Activated naive CD4-positive, alpha-beta T cell treated with anti-CD3 and anti-CD28 coated beads, Interleukin-2, amount 50 U/mL, for 24 hours (primary cell): ENCODE measurements around the gene RFX2.
"Not testable (repeated sequence)": the region's sequence is repeated elsewhere in the genome, so short reads cannot be mapped to it uniquely, and the experiment has no call there.

ENCODE experiments used
- H3K27ac Mint-ChIP-seq: one replicate; pipeline ENCODE4 v1.8.0; 2021; ENCODE audit warnings: mild to moderate bottlenecking, mixed read lengths
- H3K27me3 Mint-ChIP-seq: one replicate; pipeline ENCODE4 v1.8.0; 2021; ENCODE audit warnings: mixed read lengths
- H3K36me3 Mint-ChIP-seq: one replicate; pipeline ENCODE4 v1.8.0; 2021; ENCODE audit warnings: mixed read lengths
- H3K4me1 Mint-ChIP-seq: one replicate; pipeline ENCODE4 v1.8.0; 2021; ENCODE audit warnings: mixed read lengths
- H3K4me3 Mint-ChIP-seq: one replicate; pipeline ENCODE4 v1.8.0; 2021; ENCODE audit warnings: mild to moderate bottlenecking, mixed read lengths
- H3K9me3 Mint-ChIP-seq: one replicate; pipeline ENCODE4 v1.8.0; 2021; ENCODE audit warnings: mixed read lengths

RFX2 gene

DNA sequence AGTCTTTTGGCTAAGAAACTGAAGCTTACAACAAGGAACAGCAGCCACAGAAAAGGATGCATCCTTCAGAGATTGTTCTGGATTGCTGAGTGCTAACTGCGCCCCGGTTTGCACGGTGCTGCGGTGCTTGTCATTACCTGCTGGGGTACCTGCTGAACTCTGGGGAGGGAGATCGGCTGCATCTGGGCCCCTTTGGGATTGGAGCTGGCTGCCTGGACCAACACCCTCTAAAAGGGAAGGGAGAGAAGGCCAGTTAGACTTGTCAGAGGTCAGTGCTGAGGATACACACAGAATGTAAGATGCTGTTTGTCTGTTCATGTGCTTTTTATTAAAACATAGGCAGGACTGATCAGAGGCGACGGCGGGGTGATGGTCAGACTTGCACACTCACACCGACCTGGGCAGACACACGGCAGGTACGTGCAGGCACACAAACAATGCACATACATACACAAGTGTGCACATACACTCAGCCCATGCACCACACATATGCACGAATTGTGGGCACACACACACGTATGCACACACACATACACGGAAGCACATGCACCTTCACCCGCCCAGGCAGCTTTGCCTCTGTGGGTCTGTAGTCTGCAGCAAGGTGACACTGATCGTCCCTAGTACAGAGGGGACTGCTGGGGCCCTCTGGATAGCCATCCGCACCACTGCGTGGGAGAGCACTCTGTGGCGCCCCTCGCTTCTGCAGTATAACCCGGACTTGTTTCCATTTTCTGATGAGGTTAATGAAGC is 66.1 kb downstream of the RFX2 start:
- no peaks in the 10 kb centered on the region for H3K27me3 Mint-ChIP-seq
- H3K4me1 Mint-ChIP-seq: peaks cover 5% of the 10 kb centered on the region
- no peak overlapping the region for H3K4me3 Mint-ChIP-seq
- no peak overlapping the region for H3K27ac Mint-ChIP-seq
- no peaks in the 10 kb centered on the region for H3K36me3 Mint-ChIP-seq
- H3K9me3 Mint-ChIP-seq: no peaks in the 10 kb centered on the region

DNA sequence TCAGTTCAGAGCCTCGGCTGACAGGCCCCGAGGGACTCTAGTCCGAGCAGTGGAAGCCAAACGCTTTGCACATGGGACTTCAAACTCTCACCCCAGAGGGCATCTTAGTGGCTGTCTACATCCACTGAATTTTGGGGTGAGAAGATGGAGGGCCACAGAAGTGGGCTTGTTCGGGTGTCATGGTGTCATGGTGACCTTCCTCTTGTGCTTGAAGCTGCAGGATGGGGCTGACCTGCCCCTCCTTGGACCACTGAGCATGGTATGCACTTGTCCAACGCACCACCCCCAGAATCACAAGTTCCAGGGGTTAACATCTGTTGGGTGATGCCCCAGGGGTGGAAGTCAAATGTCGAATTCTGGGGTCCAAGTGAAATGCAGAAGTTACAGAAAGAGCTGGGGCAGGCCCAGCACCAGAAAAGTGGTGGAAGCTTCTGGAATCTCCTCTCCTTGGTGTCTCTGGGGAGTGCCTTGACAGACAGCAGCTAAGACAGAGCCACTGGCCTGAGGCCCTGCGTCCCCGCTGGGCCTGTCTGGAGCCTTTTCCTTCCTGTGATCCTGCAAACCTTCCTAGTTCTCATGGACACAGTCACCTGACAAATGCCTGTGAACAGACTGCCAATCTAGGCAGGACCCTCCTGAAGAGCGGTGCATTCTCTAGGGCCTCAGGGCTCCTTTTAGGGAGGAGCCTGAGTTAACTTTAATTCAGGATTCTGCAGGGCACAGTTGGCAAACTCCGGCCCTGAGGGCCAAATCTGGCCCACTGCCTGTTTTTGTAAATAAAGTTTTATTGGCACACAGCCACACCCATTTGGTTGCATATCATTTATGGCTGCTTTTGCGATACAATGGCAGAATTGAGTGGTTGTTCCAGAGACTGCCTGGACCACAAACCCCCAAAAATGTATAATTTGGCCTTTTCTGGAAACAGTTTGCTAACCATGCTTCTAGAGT is 67.2 kb downstream of the RFX2 start:
- no peak overlapping the region for H3K27ac Mint-ChIP-seq
- no peaks in the 10 kb centered on the region for H3K4me1 Mint-ChIP-seq
- no peaks in the 10 kb centered on the region for H3K27me3 Mint-ChIP-seq
- H3K36me3 Mint-ChIP-seq: peaks cover 2% of the 10 kb centered on the region
- no peaks in the 10 kb centered on the region for H3K9me3 Mint-ChIP-seq
- no peak overlapping the region for H3K4me3 Mint-ChIP-seq

DNA sequence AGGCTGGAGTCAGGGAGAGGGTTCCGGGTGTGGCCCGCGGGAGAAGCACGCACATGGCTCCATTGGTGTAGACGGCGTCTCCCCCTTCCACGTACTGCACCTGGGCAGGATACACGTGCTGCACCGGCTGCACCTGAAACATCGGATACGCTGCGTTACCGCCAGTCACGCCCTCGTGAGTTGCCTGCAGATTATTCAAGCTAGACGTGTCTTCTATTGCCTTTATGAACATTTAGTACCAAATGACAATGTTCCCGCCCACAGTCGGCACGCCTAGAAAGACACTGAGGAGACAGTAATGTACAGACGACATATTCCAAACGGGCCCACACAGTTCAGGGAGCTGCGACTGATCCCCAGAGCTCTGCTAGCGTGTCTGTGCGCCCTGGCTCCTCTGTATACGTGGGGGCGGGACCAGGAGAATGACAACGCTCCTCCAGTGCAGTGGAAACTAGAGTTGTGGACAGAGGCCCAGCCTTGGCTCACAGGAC is 68.3 kb downstream of the RFX2 start:
- Mint-ChIP-seq H3K4me3 (no peak overlapping the region), H3K36me3 (peaks cover 2% of the 10 kb centered on the region), H3K27ac (no peak overlapping the region), H3K4me1 (no peaks in the 10 kb centered on the region), H3K27me3 (no peaks in the 10 kb centered on the region), H3K9me3 (no peaks in the 10 kb centered on the region)

DNA sequence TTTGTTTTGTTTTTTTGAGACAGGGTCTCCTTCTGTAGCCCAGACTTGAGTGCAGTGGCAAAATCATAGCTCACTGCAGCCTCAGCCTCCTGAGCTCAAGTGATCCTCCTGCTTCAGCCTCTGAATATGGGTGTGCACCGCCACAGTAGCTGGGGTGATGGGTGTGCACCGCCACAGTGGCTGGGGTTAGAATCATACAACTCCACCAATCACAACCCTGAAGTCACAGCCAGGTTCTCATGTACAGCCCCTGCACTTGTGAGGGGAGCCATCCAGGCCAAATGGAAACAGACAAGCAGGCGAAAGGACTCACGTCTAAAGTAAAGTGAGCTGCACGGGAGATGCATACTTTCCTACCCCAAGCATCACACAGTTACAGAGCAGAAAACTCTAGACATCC is 69.2 kb downstream of the RFX2 start:
- H3K36me3 Mint-ChIP-seq: peaks cover 2% of the 10 kb centered on the region

DNA sequence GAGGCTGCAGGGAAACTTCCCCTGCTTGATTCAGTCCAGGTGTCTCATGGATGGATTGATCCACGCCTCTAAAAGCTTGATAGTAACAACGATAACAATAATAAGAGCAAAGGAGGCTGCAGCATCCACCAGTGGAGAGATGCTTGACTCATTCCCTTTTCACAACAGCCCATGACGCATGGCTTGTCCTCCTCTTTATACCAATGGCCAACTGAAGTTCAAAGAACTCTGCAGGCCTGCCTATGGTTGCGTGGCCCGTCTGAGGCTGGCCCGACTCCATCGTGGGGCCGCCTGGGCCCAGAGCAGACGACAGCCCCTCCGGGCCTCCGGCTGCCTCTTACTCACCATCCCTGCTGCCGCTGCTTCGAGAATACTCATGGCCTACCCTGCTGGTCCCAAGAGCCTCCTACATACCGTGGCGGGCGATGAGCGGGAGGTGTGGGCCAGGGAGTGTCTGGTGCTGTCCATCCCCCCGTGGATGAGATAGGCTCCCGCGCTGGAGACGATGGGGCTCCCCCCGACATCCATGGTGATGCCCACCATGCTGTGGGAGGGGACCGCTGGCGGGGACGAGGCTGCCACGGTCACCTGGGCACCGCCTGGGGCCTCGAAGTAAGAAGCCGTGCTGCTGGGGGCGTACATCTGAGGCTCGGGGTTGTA is 70.6 kb downstream of the RFX2 start:
- no peaks in the 10 kb centered on the region for H3K4me1 Mint-ChIP-seq
- H3K4me3 Mint-ChIP-seq: no peak overlapping the region
- H3K9me3 Mint-ChIP-seq: no peaks in the 10 kb centered on the region
- no peak overlapping the region for H3K27ac Mint-ChIP-seq
- H3K27me3 Mint-ChIP-seq: no peaks in the 10 kb centered on the region
- H3K36me3 Mint-ChIP-seq: peaks cover 2% of the 10 kb centered on the region

More for the DNA sequence above, 69.2 kb downstream of the RFX2 start:
- H3K4me1 Mint-ChIP-seq: no peaks in the 10 kb centered on the region
- no peaks in the 10 kb centered on the region for H3K9me3 Mint-ChIP-seq
- no peak overlapping the region for H3K27ac Mint-ChIP-seq
- no peak overlapping the region for H3K4me3 Mint-ChIP-seq
- H3K27me3 Mint-ChIP-seq: no peaks in the 10 kb centered on the region

DNA sequence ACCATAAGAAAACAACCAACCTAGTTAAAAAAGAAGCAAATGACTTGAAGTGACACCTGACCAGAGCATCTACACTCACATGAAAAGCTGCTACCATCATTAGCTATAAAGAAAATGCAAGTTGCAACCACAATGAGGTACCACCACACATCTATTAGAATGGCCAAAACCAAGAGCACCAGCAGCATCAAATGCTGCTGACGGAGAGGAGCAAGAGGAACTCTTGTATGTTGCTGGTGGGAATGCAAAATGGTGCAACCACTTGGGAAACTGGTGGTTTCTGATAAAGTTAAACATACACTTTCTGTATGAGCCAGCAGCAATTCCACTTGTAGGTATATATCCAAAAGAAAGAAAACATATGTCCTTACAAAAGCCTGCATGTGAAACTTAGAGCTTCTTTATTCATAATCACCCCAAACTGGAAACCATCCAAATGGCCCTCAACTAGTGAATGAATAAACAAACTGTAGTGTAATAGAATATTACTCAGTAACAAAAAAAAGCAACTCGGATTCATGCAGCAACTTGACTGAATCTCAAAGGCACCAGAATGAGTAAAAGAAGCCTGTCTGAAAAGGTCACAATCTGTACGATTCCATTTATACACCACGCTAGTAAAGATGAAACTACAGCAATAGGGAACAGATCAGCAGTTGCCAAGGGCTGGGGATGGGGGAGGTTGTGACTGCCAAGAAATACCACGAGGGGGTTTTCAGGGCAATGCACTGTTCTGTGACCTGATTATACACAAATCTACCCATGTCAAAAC is 71.5 kb downstream of the RFX2 start:
- Mint-ChIP-seq H3K27ac (no peak overlapping the region), H3K4me3 (no peak overlapping the region), H3K27me3 (no peaks in the 10 kb centered on the region), H3K9me3 (no peaks in the 10 kb centered on the region), H3K36me3 (peaks cover 2% of the 10 kb centered on the region), H3K4me1 (no peaks in the 10 kb centered on the region)

DNA sequence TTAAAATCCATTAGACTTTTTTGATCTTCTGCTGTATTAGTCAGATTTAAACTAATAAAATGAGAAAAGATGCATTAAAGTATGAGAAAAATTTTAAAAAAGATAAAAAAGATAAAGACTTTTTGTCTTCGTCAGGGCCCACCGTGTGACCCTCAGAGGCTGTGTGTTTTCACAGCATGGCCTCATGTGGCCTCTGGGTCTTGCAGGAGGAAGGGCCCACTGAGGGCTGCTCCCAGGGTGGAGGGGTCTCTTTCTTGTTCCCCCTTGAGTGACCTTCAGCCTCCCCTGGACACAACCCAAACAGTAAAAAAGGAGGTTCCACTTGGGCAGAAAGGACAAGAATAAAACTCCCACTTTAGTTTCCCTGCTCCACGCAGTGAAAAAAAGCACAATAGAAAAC is 75.3 kb downstream of the RFX2 start:
- Mint-ChIP-seq H3K9me3 (no peaks in the 10 kb centered on the region), H3K36me3 (peaks cover 2% of the 10 kb centered on the region), H3K27me3 (no peaks in the 10 kb centered on the region), H3K4me1 (no peaks in the 10 kb centered on the region), H3K4me3 (no peak overlapping the region), H3K27ac (no peak overlapping the region)

DNA sequence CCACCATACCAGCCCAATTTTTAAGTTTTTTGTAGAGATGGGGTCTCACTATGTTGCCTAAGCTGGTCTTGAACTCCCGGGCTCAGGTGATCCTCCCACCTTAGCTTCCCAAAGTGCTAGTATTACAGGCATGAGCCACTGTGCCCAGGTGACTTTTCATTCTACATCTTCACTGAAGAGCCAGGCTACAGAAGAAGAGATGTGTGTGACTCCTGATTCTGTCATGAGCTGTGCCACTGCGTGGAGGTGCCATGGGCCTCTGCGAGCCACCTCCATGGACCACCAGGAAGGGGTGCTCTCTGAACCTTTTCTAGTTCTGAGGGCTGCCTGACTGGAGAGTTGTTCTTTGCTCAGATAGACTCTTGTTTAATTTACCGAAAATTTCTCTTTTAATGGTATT is 75.8 kb downstream of the RFX2 start:
- Mint-ChIP-seq H3K27me3 (no peaks in the 10 kb centered on the region), H3K4me1 (no peaks in the 10 kb centered on the region), H3K27ac (no peak overlapping the region), H3K36me3 (peaks cover 2% of the 10 kb centered on the region), H3K9me3 (no peaks in the 10 kb centered on the region), H3K4me3 (no peak overlapping the region)

DNA sequence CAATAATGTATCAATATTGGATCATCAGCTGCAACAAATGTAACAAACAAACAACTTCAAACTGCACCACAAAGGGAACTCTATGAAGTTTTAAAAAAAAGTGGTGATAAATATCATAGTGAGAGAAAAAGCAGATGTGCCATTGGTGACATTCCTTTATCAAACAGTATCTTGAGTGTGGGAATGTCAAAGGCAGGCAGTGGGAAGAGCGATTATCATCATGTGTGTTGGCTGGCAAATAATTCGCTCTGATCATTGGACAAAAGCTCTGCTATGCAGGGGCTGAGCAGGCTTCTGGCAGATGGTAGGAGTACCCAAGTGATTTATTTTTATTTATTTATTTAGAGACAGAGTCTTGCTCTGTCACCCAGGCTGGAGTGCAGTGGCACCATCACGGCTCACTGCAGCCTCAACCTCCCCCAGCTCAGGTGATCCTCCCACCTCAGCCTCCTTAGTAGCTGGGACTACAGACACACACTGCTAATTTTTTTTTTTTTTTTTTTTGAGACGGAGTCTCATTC is 76.5 kb downstream of the RFX2 start:
- no peak overlapping the region for H3K27ac Mint-ChIP-seq
- H3K27me3 Mint-ChIP-seq: no peaks in the 10 kb centered on the region
- H3K4me3 Mint-ChIP-seq: no peak overlapping the region
- no peaks in the 10 kb centered on the region for H3K36me3 Mint-ChIP-seq
- H3K4me1 Mint-ChIP-seq: no peaks in the 10 kb centered on the region
- H3K9me3 Mint-ChIP-seq: no peaks in the 10 kb centered on the region

DNA sequence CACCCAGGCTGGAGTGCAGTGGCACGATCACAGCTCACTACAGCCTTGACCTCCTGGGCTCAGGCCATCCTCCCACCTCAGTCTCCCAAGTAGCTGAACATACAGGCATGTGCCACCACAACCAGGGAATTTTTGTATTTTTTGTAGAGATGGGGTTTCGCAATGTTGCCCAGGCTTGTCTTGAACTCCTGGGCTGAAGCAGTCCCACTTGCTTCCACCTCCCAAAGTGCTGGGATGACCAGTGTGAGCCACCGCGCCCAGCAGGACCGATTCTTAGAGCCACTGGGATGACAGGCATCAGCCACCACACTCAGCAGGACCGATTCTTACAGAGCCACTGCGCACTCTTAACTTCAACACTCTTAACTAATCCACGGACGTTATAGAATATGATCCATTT is 77.5 kb downstream of the RFX2 start:
- no peak overlapping the region for H3K4me3 Mint-ChIP-seq
- no peaks in the 10 kb centered on the region for H3K4me1 Mint-ChIP-seq
- H3K27ac Mint-ChIP-seq: no peak overlapping the region
- no peaks in the 10 kb centered on the region for H3K27me3 Mint-ChIP-seq
- no peaks in the 10 kb centered on the region for H3K36me3 Mint-ChIP-seq
- H3K9me3 Mint-ChIP-seq: no peaks in the 10 kb centered on the region

DNA sequence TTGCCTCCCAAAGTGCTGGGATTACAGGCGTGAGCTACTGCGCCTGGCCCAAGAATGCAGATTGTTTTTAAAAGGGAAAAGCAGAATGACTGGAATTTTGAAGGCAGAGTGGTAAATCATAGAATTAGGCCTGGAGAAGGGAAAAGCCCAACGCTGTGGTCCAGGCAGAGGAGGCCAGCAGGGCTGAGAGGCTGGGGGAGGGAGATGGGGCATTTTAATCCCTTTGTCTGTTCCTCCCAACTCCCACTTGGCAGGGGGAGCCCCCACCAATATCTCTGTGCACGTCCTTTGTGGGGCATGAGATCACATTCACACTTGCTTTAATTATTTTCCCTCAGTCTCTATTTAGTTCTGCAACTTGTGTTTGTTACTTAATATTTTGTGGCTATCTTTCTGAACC is 77.9 kb downstream of the RFX2 start:
- H3K27ac Mint-ChIP-seq: no peak overlapping the region

DNA sequence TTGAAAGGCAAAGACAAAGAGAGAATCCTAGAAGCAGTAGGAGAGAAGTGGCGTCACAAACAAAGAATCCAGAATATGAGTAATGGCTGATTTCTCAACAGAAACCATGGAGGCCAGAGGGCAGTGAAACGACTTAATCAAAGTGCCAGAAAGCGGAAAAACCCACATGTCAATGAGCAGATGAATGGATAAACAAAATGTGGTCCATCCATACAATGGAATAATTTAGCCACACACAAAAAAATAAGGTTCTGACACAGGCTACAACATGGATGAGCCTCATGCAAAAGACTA is 80.1 kb downstream of the RFX2 start:
- H3K27ac Mint-ChIP-seq: no peak overlapping the region
- no peak overlapping the region for H3K4me3 Mint-ChIP-seq
- no peaks in the 10 kb centered on the region for H3K4me1 Mint-ChIP-seq
- no peaks in the 10 kb centered on the region for H3K36me3 Mint-ChIP-seq
- no peaks in the 10 kb centered on the region for H3K9me3 Mint-ChIP-seq
- H3K27me3 Mint-ChIP-seq: no peaks in the 10 kb centered on the region

More for the DNA sequence above, 77.9 kb downstream of the RFX2 start:
- no peaks in the 10 kb centered on the region for H3K4me1 Mint-ChIP-seq
- no peaks in the 10 kb centered on the region for H3K27me3 Mint-ChIP-seq
- H3K9me3 Mint-ChIP-seq: no peaks in the 10 kb centered on the region
- no peak overlapping the region for H3K4me3 Mint-ChIP-seq
- H3K36me3 Mint-ChIP-seq: no peaks in the 10 kb centered on the region

DNA sequence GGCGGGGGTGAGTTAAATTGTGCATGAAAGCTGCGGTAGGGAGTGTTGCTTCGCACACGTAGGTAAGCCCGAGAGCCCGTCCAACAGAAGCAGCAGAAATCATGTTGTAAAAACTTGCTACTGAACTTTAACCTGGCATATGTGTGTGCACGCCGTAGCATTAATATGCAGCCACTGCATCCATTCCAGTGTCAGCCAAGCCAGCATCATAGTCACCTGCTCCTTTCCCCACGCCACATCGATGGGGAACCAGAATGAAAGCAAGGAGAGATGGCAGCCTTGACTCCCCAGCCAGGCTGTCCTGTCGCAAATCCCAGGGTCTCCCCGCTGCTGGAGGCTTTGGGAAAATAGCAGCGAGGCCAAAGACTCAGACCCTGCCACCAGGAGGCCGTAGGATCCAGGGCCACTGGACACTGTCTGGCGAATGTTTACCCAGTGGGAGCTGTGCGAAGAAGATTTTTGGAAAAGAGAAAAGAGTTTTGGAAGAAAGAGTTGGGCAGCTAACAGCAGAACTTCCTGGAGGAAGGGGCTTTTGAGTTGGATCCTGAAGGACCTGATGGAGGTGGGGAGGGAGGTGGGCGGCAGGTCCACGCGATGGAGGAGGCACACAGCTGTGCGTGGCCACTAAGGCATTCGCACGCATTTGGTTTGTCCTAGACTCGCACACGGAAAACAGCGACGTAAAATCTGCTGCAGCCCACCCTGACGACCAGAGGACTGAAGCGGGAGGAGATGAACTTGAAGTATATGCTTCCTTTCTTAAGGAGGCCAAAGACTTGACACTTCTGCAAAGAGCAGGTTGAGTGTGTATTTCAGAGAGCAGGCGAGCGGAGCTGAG is 83.7 kb downstream of the RFX2 start:
- H3K4me1 Mint-ChIP-seq: peaks cover 6% of the 10 kb centered on the region
- H3K4me3 Mint-ChIP-seq: no peak overlapping the region
- no peak overlapping the region for H3K27ac Mint-ChIP-seq
- H3K9me3 Mint-ChIP-seq: no peaks in the 10 kb centered on the region
- no peaks in the 10 kb centered on the region for H3K27me3 Mint-ChIP-seq
- no peaks in the 10 kb centered on the region for H3K36me3 Mint-ChIP-seq

DNA sequence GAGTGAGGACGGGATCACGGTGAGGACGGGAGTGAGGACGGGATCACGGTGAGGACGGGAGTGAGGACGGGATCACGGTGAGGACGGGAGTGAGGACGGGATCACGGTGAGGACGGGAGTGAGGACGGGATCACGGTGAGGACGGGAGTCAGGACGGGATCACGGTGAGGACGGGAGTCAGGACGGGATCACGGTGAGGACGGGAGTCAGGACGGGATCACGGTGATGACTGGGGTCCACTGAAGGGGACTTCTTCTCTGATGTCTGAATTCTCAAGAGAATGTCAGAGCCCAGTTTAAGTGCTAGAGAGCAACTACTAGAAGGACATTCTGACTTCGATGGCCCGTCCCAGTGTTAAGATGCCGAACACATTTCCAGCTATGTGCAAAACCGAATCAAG is 85.5 kb downstream of the RFX2 start:
- H3K9me3 Mint-ChIP-seq, H3K27ac Mint-ChIP-seq, H3K36me3 Mint-ChIP-seq, H3K4me3 Mint-ChIP-seq, H3K27me3 Mint-ChIP-seq: not testable (repeated sequence)
- H3K4me1 Mint-ChIP-seq: peaks cover 14% of the 10 kb centered on the region
